B cell (primary cell): Measurements from ENCODE around the gene CHKA. TPM values are rescaled to one million over a fixed set of nuclear protein-coding genes. Genes with fewer than 3 reads are reported as not detected.
A peak's percentile ranks its signal among the peaks of the same experiment; 100 is the strongest.

ENCODE experiments used
- ATAC-seq: fragments of 200-7000 bp; cut with Tn5 transposase; one replicate; pipeline ENCODE4 v1.10.0; 2021; ENCODE audit warnings: low read depth, mild to moderate bottlenecking, moderate number of reproducible peaks, moderate library complexity
- CTCF ChIA-PET: fragments of 350-600 bp; sonication (Branson Sonifier 250); formaldehyde crosslinking; loops from one replicate; lab custom pipeline; 2021; ENCODE audit warnings: antibody characterized with exemption, inconsistent platforms; lab: Charles Lee
- POLR2A ChIA-PET: fragments of 350-600 bp; sonication (Branson Sonifier 250); formaldehyde crosslinking; loops from one replicate; lab custom pipeline; 2021; ENCODE audit warnings: antibody characterized with exemption; lab: Charles Lee
- DNase-seq: peaks from one replicate; pipeline ENCODE4 v3.0.0; 2013
- H2AFZ ChIP-seq: 2 replicates; pipeline ENCODE4 v1.6.1; 2012; ENCODE audit warnings: mild to moderate bottlenecking, low read depth, low read length; ENCODE audit not compliant: insufficient read depth, poor library complexity, severe bottlenecking
- H3K27ac ChIP-seq, 2 donors: 1 replicate in 1 of 2; 2 replicates in 1 of 2; pipeline ENCODE4 v1.5.1; 2012 to 2013; ENCODE audit warnings: low read length in 2 of 2, mild to moderate bottlenecking in 2 of 2, moderate library complexity in 1 of 2
- H3K27me3 ChIP-seq, 4 experiments: fragments of 200-600 bp in 1 of 4; sonication (generic) in 1 of 4; replicated peaks in 1 of 4; 1 replicate in 2 of 4; 2 replicates in 2 of 4; pipeline versions ENCODE4 v1.6.1 to v1.7.0; 2013 to 2016; ENCODE audit warnings: low read length in 3 of 4, mild to moderate bottlenecking in 2 of 4, mixed read lengths in 1 of 4, moderate library complexity in 1 of 4; ENCODE audit not compliant: insufficient read depth in 4 of 4, control insufficient read depth in 3 of 4; ENCODE audit errors: control extremely low read depth in 1 of 4
- H3K36me3 ChIP-seq, 2 experiments: replicated peaks in 1 of 2; 1 replicate in 1 of 2; 2 replicates in 1 of 2; pipeline versions ENCODE4 v1.6.1 to v1.7.1; 2013; ENCODE audit warnings: low read length in 1 of 2; ENCODE audit not compliant: insufficient read depth in 2 of 2, control insufficient read depth in 1 of 2; ENCODE audit errors: control extremely low read depth in 1 of 2, extremely low read depth in 1 of 2
- H3K4me1 ChIP-seq, 2 donors: fragments of 200-600 bp in 1 of 2; sonication (generic) in 1 of 2; 1 replicate in 1 of 2; 2 replicates in 1 of 2; pipeline versions ENCODE4 v1.5.1 to v1.6.1; 2013 to 2017; ENCODE audit warnings: low read length in 2 of 2; ENCODE audit not compliant: control insufficient read depth in 2 of 2, insufficient read depth in 2 of 2
- H3K4me2 ChIP-seq: replicated peaks from 2 replicates; pipeline ENCODE3; 2012; ENCODE audit warnings: mild to moderate bottlenecking, low read depth, low read length; ENCODE audit not compliant: poor library complexity, severe bottlenecking
- H3K4me3 ChIP-seq, 5 experiments: fragments of 200-600 bp in 1 of 5; sonication (generic) in 1 of 5; 1 replicate in 3 of 5; 2 replicates in 2 of 5; pipeline versions ENCODE4 v1.5.1 to v1.7.0; 2011 to 2016; ENCODE audit warnings: low read length in 4 of 5, mild to moderate bottlenecking in 4 of 5, low read depth in 2 of 5, control low read depth in 1 of 5, moderate library complexity in 1 of 5; ENCODE audit not compliant: insufficient read depth in 1 of 5; ENCODE audit errors: control extremely low read depth in 1 of 5, extremely low read depth in 1 of 5
- H3K79me2 ChIP-seq: fragments of 200-600 bp; sonication (generic); one replicate; pipeline ENCODE4 v1.6.0; 2016; ENCODE audit warnings: low read length; ENCODE audit not compliant: control insufficient read depth, insufficient read depth
- H3K9ac ChIP-seq: fragments of 200-600 bp; sonication (generic); 2 replicates; pipeline ENCODE4 v1.6.1; 2017; ENCODE audit warnings: mild to moderate bottlenecking, low read length, moderate library complexity
- H3K9me3 ChIP-seq, 3 donors: one replicate each; pipeline versions ENCODE4 v1.6.1 to v1.7.1; 2013; ENCODE audit warnings: low read length in 2 of 3; ENCODE audit not compliant: control insufficient read depth in 2 of 3, insufficient read depth in 1 of 3; ENCODE audit errors: control extremely low read depth in 1 of 3
- H4K20me1 ChIP-seq: 2 replicates; pipeline ENCODE4 v1.6.0; 2012; ENCODE audit warnings: mild to moderate bottlenecking, low read length; ENCODE audit not compliant: insufficient read depth, control insufficient read depth, poor library complexity, severe bottlenecking
- H3K27ac Mint-ChIP-seq: one replicate; pipeline ENCODE4 v1.8.0; 2021; ENCODE audit warnings: mixed read lengths
- H3K27me3 Mint-ChIP-seq: one replicate; pipeline ENCODE4 v1.8.0; 2021; ENCODE audit warnings: mixed read lengths
- H3K4me1 Mint-ChIP-seq: one replicate; pipeline ENCODE4 v1.8.0; 2021; ENCODE audit warnings: mixed read lengths
- H3K4me3 Mint-ChIP-seq: one replicate; pipeline ENCODE4 v1.8.0; 2021; ENCODE audit warnings: mixed read lengths
- H3K9me3 Mint-ChIP-seq: one replicate; pipeline ENCODE4 v1.8.0; 2022; ENCODE audit warnings: mixed read lengths; ENCODE audit not compliant: insufficient read depth
- EZH2 ChIP-seq: IDR thresholded peaks from 2 replicates; pipeline ENCODE4 v1.6.1; 2012; ENCODE audit warnings: borderline replicate concordance, low read depth, mild to moderate bottlenecking, moderate library complexity, low read length; ENCODE audit not compliant: insufficient read depth, poor library complexity, severe bottlenecking
- WGBS: methylation state at CpG from one replicate; pipeline ENCODE4 v1.1.5; 2013; ENCODE audit warnings: missing lambda C conversion rate; ENCODE audit not compliant: insufficient coverage; 5-methylcytosine and 5-hydroxymethylcytosine counted together
- intact Hi-C: fragments of 100-400 bp; cut with micrococcal nuclease; formaldehyde crosslinking; loops from one replicate; pipeline ENCODE4 v1.10.0; 2022
- polyA plus RNA-seq: library from polyadenylated mRNA; depleted of rRNA; stranded (reverse); fragments of >200 nt; gene quantifications from 2 replicates; pipeline ENCODE4 v1.2.3, GENCODE V29; 2012
- total RNA-seq, 2 donors: library from RNA; stranded (reverse); fragments of 120-200 nt in 1 of 2; gene quantifications; 1 replicate in 1 of 2; 2 replicates in 1 of 2; pipeline versions ENCODE4 v1.2.3 to v1.2.4, GENCODE V29; 2013 to 2022
- TF ChIP-seq, protein P1 (sequence below): fragments of 200-600 bp; IDR thresholded peaks from one replicate; pipeline ENCODE4 v1.8.0; 2022; ENCODE audit warnings: antibody characterized with exemption, mild to moderate bottlenecking

CHKA gene
- total and polyA plus RNA-seq, 2 donors (not counting 1 experiment from before 2014, with no cell fraction given), result 10.6 to 20.6 TPM

DNA sequence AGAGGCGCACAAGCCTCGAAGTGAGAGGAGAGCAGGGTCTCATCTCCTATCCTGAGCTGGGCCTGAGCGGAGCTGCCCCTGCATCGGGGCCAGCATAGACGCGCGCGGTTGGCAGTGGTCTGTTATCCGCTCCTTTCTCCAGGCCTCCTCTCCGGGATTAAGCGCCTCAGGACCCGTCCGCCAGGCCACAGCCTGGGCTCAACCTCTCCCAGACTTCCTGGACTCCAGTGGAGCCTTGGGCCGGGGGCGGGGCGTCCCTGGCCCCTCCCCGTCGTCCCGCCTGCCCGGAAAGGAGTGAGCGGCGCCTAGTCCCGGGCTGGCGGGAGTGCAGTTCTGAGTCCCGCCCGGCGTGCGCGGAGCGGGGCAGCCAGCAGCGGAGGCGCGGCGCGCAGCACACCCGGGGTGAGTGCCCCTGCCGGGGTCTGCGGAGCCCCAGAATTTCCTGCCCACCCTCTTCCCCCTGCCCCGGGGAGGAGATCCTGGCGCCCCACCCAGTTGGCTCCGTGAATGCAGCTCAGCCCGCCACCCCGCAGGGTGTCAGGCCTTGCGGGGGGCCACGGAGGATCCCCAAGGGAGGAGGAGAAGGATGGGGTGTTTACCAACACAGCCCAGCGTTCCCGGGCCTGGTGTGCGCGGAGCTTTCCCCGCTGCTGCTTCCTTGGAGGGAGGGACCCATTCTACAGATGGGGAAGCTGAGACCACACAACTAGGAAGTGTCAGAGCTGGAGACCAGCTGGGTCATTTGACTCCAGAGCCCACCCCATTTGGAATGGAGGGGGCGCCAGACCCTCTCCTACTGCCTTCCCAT, 82.3 kb downstream of the CHKA start, which contains the start of gene TCIRG1:
Gene TCIRG1, plus strand, starts transcription at position 308 of the 808 bp plus-strand sequence. CDS start 2,247 bp downstream, outside the sequence.
- peak; percentile 62 for DNase-seq
- WGBS, result 8% methylated on average over 43 of the region's 51 CpGs
- Histone ChIP-seq H3K4me2 (peak within 1 kb of the TSS; percentile 99), H3K27me3 (no peaks in the 10 kb centered on the region), H3K4me1 (peaks cover 24 to 51% of the 10 kb centered on the region in 2 donors), H3K79me2 (peaks cover 33% of the 10 kb centered on the region), H3K27ac (peak within 1 kb of the TSS; percentile 83 to 85), H3K36me3 (peaks cover 0 to 22% of the 10 kb centered on the region in 2 experiments), H3K9me3 (no peaks in the 10 kb centered on the region), H3K4me3 (peak within 1 kb of the TSS; percentile 61 to 86 (median 71)), H3K9ac (peak within 1 kb of the TSS; percentile 77), H4K20me1 (peaks cover 27% of the 10 kb centered on the region), H2AFZ (peak within 1 kb of the TSS; percentile 81)
- H3K9me3 Mint-ChIP-seq, result no peaks in the 10 kb centered on the region
- H3K4me1 Mint-ChIP-seq, result peaks cover 30% of the 10 kb centered on the region
- intact Hi-C loops, result loop anchor here (10.0 kb wide), 2 partner anchors 176 to 426 kb away; partner anchors contain the start of genes KMT5B and PPP6R3
- H3K4me3 Mint-ChIP-seq, result peak within 1 kb of the TSS; percentile 89
- no peak for TF ChIP-seq EZH2
- TF ChIP-seq, protein P1, sequence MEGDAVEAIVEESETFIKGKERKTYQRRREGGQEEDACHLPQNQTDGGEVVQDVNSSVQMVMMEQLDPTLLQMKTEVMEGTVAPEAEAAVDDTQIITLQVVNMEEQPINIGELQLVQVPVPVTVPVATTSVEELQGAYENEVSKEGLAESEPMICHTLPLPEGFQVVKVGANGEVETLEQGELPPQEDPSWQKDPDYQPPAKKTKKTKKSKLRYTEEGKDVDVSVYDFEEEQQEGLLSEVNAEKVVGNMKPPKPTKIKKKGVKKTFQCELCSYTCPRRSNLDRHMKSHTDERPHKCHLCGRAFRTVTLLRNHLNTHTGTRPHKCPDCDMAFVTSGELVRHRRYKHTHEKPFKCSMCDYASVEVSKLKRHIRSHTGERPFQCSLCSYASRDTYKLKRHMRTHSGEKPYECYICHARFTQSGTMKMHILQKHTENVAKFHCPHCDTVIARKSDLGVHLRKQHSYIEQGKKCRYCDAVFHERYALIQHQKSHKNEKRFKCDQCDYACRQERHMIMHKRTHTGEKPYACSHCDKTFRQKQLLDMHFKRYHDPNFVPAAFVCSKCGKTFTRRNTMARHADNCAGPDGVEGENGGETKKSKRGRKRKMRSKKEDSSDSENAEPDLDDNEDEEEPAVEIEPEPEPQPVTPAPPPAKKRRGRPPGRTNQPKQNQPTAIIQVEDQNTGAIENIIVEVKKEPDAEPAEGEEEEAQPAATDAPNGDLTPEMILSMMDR, result no peak
- CTCF ChIA-PET, result interaction anchor here (0.9 to 1.4 kb wide), 3 partner anchors 9 to 171 kb away, joined by 3 to 4 read pairs (median 3); partner anchors contain the start of gene NDUFS8
- ATAC-seq, result peak; percentile 45
- POLR2A ChIA-PET, result interaction anchor here (0.5 to 2.6 kb wide), 6 partner anchors 8 to 234 kb away, joined by 3 to 15 read pairs (median 4); partner anchors contain the start of genes ALDH3B1 and NDUFS8
- H3K27me3 Mint-ChIP-seq, result no peaks in the 10 kb centered on the region
- peak within 1 kb of the TSS; percentile 96 for H3K27ac Mint-ChIP-seq
